K562 (cell line): Measurements from ENCODE around the gene CRYBB1. TPM values are rescaled to one million over a fixed set of nuclear protein-coding genes. Genes with fewer than 3 reads are reported as not detected.

ENCODE experiments used
- EGR1 ChIP-seq: fragments of 450-650 bp; conservative IDR thresholded peaks from 2 replicates; pipeline ENCODE4 v1.6.1; 2017; ENCODE audit warnings: mild to moderate bottlenecking
- GATA2 ChIP-seq: sonication (generic); formaldehyde crosslinking; IDR thresholded peaks from 2 replicates; pipeline ENCODE4 v1.4.0; 2020; ENCODE audit warnings: mild to moderate bottlenecking, missing genetic modification reagents
- MLLT1 ChIP-seq, 2 experiments: fragments of 450-650 bp; IDR thresholded peaks; 2 replicates each; pipeline ENCODE4 v1.6.1; 2016
- PRDM10 ChIP-seq: fragments of 450-650 bp; IDR thresholded peaks from 2 replicates; pipeline ENCODE4 v1.6.1; 2018; ENCODE audit not compliant: partially characterized antibody
- SRF ChIP-seq, 2 experiments: fragments of 250-450, 450-650 bp in 1 of 2; sonication (Bioruptor Pico) in 1 of 2; sonication (generic) in 1 of 2; formaldehyde crosslinking; IDR thresholded peaks; 2 replicates each; pipeline versions ENCODE4 v1.5.0 to v1.5.1; 2020 to 2022; ENCODE audit warnings: mild to moderate bottlenecking in 1 of 2, missing genetic modification reagents in 1 of 2
- TEAD2 ChIP-seq: fragments of 450-650 bp; IDR thresholded peaks from 2 replicates; pipeline ENCODE4 v1.6.1; 2016; ENCODE audit warnings: missing genetic modification characterization, control low read depth, missing compliant biosample characterization
- VEZF1 ChIP-seq: fragments of 200-800 bp; sonication (Bioruptor generic); IDR thresholded peaks from 2 replicates; pipeline ENCODE4 v1.6.1; 2017; ENCODE audit warnings: missing genetic modification characterization, missing compliant biosample characterization
- ZBTB9 ChIP-seq: fragments of 450-650 bp; formaldehyde crosslinking; IDR thresholded peaks from 2 replicates; pipeline ENCODE4 v1.4.0; 2020; ENCODE audit warnings: mild to moderate bottlenecking, moderate library complexity
- ZNF431 ChIP-seq: sonication (generic); formaldehyde crosslinking; IDR thresholded peaks from 2 replicates; pipeline ENCODE4 v1.8.0; 2022; ENCODE audit warnings: mild to moderate bottlenecking, missing genetic modification reagents
- ZNF609 ChIP-seq: sonication (generic); formaldehyde crosslinking; IDR thresholded peaks from 2 replicates; pipeline ENCODE4 v1.8.1; 2023; ENCODE audit warnings: missing genetic modification reagents, mild to moderate bottlenecking, borderline replicate concordance
- ZNF639 ChIP-seq, 2 experiments: fragments of 200-800 bp in 1 of 2; sonication (Bioruptor generic) in 1 of 2; sonication (generic) in 1 of 2; formaldehyde crosslinking in 1 of 2; IDR thresholded peaks in 1 of 2; conservative IDR thresholded peaks in 1 of 2; 2 replicates each; pipeline versions ENCODE4 v1.5.0 to v1.6.1; 2016 to 2020; ENCODE audit warnings: missing compliant biosample characterization in 1 of 2, missing genetic modification characterization in 1 of 2, missing genetic modification reagents in 1 of 2
- polyA plus RNA-seq, 8 experiments: library from polyadenylated mRNA; depleted of rRNA in 4 of 8; stranded (reverse) in 5 of 8; unstranded in 3 of 8; fragments of >200 nt; fragmentation: Nextera tagmentation in 2 of 8; fragmentation: Illumina TruSeq in 1 of 8; extraction: Ambion mirVana in 2 of 8; extraction: Trizol in 1 of 8; gene quantifications; 2 replicates each; pipeline versions ENCODE4 v1.2.1 to v1.2.3, GENCODE V29; 2011 to 2014; ENCODE audit warnings: inconsistent platforms in 1 of 8, missing spikeins in 1 of 8
- total RNA-seq, 7 experiments: library from RNA; depleted of rRNA in 6 of 7; stranded (reverse); fragments of >200 nt in 6 of 7; fragmentation: Illumina TruSeq in 2 of 7; extraction: Trizol in 2 of 7; gene quantifications; 2 replicates each; pipeline versions ENCODE4 v1.2.1 to v1.2.3, GENCODE V29; 2011 to 2021; ENCODE audit warnings: low replicate concordance in 1 of 7

CRYBB1 gene
- total and polyA plus RNA-seq, 9 of the 15 experiments (the other 6 are each of a cell fraction or from before 2014, with no cell fraction given), result 0.16 to 0.45 (median 0.33) TPM; not detected in 2

- TF ChIP-seq GATA2 (CRISPR knock-in tag) (no peak), MLLT1 (IDR thresholded peaks at IDR 0.05) (no peak), TEAD2 (no peak), EGR1 (no peak), PRDM10 (peak; percentile 50), ZNF431 (CRISPR knock-in tag) (no peak), ZNF639 (CRISPR knock-in tag; conservative IDR thresholded peaks at IDR 0.05 in 1 of 2, IDR thresholded peaks at IDR 0.05 in 1 of 2) (no peak), ZNF609 (no peak), VEZF1 (CRISPR knock-in tag) (no peak), ZBTB9 (CRISPR knock-in tag) (no peak), SRF (CRISPR knock-in tag; IDR thresholded peaks at IDR 0.05) (no peak)
Measured at GRCh38 chr22:26643418-26644100, 25.7 kb upstream of the CRYBB1 start (continued).
